Measurements from ENCODE around the gene NPAS2.

GRCh38 chr2:100964222-100964621, 144.3 kb downstream of the NPAS2 start:
- TF ChIP-seq EZH2 (IDR thresholded peaks at IDR 0.05; ENCODE audit: low read length, missing control alignments) (no peak), CTCF (conservative IDR thresholded peaks at IDR 0.05 in 1 of 2, IDR thresholded peaks at IDR 0.05 in 1 of 2; ENCODE audit: low read depth in 1 of 2, low read length in 2 of 2) (no peak)
